ENCODE measurements around the gene TFEC.
"Not testable (repeated sequence)": the region's sequence is repeated elsewhere in the genome, so short reads cannot be mapped to it uniquely, and the experiment has no call there.

The TFEC gene, protein sequence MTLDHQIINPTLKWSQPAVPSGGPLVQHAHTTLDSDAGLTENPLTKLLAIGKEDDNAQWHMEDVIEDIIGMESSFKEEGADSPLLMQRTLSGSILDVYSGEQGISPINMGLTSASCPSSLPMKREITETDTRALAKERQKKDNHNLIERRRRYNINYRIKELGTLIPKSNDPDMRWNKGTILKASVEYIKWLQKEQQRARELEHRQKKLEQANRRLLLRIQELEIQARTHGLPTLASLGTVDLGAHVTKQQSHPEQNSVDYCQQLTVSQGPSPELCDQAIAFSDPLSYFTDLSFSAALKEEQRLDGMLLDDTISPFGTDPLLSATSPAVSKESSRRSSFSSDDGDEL

GRCh38 chr7:116030651-116031276 is at the start of gene TFEC:
TFEC (minus strand) TSS chr7:116030763; CDS start chr7:115984441, 46,322 bp downstream.
- DNase-seq: no peak

GRCh38 chr7:116075351-116076145 is 45.0 kb upstream of the TFEC start:
- no peak for DNase-seq

DNA sequence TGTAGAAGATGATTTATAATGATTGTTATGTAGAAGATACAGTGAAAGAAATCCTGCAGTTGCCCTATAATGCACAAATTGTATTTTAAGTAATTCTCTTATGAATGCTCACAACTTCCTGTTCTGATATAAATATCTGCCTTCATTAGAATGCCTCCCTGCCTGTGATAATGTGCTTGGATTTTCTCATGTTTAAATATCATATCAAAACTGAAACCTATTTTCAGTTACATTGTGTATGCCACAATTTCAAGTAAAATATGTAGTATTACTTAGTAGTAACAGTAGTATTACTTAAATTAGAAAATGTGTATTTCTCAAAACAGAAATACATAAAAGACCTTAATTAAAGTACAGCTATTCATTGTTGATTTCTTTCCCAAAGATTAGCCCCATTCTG is 41.1 kb upstream of the TFEC start:
- no peak for DNase-seq

DNA sequence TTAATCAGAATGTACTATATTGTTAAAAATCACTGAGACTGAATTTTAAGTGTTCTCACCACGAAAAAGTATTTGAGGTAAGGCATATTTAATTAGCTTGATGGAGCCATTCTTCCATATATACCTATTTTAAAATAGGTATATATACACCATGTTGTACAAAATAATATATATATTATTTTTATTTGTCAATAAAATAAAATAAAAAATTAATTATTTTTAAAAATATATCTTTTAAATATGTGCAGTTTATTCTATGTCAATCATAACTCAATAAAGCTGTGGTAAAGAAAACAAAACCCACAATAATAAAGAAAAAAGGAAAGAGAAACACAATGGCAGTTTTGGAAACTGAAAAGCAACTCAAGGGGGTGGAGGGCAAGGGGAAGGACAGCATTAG is 33.6 kb upstream of the TFEC start:
- DNase-seq: no peak

- no peak for DNase-seq
Observed at GRCh38 chr7:116062666-116063065, 32.1 kb upstream of the TFEC start.

DNA sequence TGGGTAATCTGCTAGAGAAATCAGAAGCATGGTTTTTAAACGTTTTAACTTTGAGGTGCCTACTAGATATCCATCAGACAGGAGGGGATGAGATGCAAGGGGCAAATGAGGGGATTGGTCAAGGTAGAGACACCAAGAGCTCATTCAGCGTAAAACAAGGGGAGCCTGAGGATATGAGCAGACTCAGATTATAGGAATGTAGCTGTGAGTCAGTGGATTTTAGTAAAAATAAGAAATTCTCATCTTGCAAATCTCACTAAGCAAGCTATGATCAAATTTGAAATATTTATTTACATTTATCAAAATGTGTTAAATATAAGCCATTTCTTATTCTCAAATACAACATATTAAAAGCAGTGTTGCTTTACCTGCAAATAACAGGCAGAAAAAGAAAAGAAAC is 21.4 kb upstream of the TFEC start:
- DNase-seq: no peak

GRCh38 chr7:116047261-116047660 is 16.7 kb upstream of the TFEC start:
- DNase-seq: not testable (repeated sequence)

GRCh38 chr7:116045532-116045931 is 15.0 kb upstream of the TFEC start:
- no peak for DNase-seq

DNA sequence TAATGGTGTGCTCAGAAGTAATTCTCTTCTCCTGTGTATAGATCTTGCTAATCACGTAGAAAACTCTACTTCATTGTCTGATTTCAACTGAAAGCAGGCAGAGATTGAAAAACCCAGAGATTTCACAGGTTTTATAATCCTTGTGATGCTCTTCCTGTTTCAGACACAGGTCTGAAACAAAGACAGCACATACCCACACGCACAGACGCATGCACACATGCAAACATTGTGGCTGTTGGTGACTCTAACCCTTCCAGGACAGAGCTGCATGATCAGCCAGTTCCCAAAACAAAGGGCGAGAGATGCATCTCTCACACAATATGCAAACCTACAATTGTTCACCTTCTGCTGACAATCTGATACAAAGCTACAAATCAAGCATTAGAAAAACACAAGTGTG is 11.1 kb upstream of the TFEC start:
- no peak for DNase-seq

GRCh38 chr7:116037401-116037800 is 6.8 kb upstream of the TFEC start:
- no peak for DNase-seq

- no peak for DNase-seq
Observed at GRCh38 chr7:116034411-116034810, 3.8 kb upstream of the TFEC start.

GRCh38 chr7:116032886-116033285 is 2.3 kb upstream of the TFEC start:
- no peak for DNase-seq

- no peak for DNase-seq
Observed at GRCh38 chr7:116028787-116029186, 1.8 kb downstream of the TFEC start.

DNA sequence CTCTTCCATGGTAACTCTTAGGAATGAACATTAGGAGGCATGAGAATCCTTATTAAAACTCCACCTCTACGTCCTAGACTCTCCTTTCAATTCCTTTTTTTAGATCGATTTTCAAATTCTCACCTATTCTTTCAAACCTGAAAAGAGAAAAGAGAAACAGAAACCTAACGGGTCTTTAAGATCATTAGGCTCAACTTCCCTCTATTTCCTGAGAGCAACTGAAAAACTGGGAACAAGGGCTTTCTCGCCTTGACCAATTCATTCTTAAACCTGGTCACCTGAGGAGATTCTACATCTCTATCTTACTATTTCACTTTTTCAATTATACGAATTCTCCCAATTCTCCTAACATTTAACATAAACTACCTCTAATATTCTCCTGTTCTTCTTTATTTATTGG is 2.8 kb downstream of the TFEC start:
- no peak for DNase-seq

DNA sequence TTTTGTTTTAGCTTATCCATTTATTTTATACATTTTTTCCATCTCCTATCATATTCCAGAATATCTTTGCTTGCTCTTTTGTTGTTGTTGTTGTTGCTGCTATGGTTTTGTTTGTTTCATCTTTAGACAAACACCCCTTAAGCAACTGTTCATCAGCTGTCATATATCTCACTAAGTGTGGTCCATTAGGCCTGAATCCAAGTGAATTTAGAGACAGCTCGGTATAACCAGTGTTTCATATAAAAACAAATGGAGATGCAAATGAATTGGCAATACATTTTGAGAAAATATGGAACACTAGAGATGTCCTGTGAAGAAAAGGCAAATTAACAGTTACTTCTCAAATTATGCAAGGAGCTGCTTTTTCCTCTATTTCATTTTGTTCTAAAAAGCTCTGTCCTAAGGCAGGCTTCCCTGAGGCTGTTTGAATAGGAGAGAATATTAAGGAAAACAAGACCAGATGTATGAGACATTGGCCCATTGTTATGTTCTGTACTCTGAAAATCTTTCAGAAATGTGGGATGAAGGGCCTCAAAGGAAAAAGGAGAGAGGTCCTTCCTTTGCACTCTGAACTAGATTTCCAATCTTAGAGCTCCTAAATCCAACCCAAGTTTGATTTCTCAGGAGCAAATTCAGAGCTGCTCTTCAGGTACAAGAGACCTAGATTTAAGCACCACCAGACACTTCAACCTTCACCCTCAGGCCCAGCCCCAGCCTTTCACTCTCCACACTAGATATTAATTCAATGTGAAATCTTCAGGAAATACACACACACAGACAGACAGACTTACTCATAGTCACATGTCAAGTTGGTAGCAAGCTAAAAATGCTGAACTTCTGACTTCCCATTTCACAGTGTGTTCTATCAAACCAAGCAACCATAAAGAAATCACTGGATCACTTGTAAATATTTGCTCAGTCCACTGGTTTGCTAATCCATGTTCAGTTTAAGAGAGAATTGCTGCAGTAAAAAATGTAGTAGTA is 5.4 kb downstream of the TFEC start:
- DNase-seq: no peak

GRCh38 chr7:116021237-116021636 is 9.3 kb downstream of the TFEC start:
- no peak for DNase-seq

DNA sequence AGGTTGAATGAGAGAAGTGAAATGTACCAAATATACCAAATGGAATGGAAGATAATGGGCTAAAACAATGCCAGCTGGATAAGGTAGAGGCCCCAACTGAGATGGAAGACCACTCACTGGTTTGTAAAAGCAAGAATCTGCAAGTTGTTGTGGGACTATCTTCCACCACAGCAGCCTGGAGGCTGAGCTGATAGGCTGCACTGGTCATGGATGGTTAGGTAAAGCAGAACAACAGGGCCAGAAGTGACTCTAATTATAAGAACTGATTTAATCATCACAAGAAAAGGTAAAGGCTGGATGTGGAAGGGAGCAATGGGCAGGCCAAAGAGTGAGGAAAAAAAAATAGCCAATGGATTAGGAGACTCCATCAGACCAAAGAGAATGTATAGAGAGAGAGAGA is 11.8 kb downstream of the TFEC start:
- DNase-seq: no peak

GRCh38 chr7:116013675-116014074 is 16.9 kb downstream of the TFEC start:
- DNase-seq: no peak

DNA sequence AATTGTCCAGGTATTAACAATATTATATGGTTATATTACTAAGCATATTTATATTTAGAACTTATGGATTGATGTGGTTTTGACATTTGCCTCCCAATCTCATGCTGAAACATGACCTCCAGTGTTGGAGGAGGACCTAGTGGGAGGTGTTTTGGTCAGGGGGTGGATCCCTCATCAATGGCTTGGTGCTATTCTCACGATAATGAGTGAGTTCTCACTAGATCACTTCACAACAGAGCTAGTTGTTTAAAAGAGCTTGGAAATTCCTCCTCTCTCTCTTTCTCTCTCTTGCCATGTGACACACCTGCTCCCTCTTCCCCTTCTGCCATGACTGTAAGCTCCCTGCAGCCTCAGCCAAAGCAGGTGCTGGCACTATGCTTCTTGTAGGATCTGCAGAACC is 19.0 kb downstream of the TFEC start:
- no peak for DNase-seq

- DNase-seq: not testable (repeated sequence)
Observed at GRCh38 chr7:116004762-116005161, 25.8 kb downstream of the TFEC start.

DNA sequence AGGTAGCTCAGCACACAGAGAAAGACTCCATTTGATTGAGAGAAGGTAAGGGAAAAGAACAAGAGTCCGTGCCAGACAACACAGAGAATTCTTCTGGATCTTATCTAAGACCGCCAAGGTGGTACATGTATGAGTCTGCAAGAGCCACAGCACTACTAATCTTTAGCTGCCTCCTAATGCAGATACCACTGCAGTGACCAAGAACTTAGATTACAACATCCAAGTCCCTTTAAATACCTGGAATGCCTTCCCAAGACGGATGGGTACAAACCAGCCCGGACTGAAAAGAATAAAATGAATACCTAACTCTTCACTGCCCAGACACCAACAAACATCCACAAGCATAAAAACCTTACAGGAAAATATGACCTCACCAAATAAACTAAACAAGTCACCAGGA is 33.3 kb downstream of the TFEC start:
- DNase-seq: no peak

DNA sequence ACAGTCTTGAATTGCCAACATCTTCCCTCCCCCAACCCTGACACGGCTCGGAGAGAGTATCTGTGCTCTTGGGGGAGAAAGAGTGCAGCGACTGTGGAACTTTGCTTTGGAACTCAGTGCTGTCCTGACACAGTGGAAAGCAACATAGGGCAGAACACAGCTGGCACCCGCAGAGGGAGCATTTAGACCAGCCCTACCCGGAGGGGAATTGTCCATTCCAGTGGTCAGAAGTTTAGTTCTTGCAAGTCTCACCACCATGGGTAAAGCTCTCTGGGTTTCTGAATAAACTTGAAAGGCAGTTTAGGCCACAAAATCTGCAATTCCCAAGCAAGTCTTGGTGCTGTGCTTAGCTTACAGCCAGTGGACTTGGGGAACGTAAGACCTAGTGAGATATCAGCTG is 34.9 kb downstream of the TFEC start:
- no peak for DNase-seq

DNA sequence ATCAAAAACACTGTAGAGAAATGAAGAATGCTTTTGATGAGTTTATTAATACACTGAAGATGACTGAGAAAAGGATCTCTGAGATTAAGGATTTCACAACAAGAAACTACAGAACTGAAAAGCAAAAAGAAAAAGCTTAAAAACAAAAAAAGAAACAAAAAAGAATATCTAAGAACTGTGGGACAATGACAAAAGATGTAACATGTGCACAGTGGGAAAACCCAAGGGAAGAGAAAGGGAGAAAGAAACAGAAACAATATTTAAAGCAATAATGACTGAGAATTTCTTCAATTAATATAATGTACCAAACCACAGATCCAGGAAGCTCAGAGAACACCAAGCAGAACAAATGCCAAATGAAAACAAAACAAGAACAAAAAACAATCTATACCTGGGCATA is 42.2 kb downstream of the TFEC start:
- DNase-seq: no peak
